ENCODE results near the gene HNRNPA1. TPM values are rescaled to one million over a fixed set of nuclear protein-coding genes. Genes with fewer than 3 reads are reported as not detected.

The HNRNPA1 gene
- total RNA-seq, 1 experiment from 2014 or later: 3,193 TPM

DNA sequence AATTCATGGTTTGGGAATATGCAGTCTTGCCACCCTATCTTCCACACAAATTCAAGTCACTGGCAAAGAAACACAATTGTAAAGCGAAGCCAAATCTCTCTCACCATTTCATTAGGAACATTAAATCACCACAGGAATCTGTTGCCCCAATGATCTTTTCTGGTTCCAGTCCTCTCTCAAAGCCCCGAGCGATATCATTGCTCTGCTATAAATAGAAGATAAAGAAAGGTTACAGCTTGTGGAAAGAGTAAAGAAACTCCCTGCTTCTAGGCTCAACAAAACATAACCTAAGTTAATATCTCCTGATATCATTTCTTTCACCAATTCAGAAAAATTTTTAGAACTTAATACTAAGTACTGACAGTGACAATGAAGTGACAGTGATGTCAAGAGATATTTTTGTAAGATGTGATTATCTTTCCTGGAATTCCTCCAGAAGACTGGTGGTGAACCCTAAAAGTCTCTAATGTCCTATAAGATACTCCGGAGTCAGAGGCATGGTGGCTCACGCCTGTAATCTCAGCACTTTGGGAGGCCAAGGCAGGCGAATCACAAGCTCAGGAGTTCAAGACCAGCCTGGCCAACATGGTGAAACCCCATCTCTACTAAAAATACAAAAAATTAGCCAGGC lies 34.4 kb upstream of the HNRNPA1 start:
- Histone ChIP-seq H3K27me3 (ENCODE audit: insufficient read depth, low read length) (no peaks in the 10 kb centered on the region), H3K18ac (ENCODE audit: insufficient read length, low read depth, low read length) (no peak overlapping the region), H2BK12ac (ENCODE audit: insufficient read length, low read depth, low read length) (no peak overlapping the region), H4K20me1 (ENCODE audit: control insufficient read depth, insufficient read depth, insufficient read length) (no peaks in the 10 kb centered on the region), H3K4ac (ENCODE audit: low read depth, low read length) (no peak overlapping the region), H2BK5ac (ENCODE audit: insufficient read length, low read length) (no peak overlapping the region), H3K4me1 (ENCODE audit: insufficient read depth, low read length) (no peaks in the 10 kb centered on the region), H3K79me1 (ENCODE audit: insufficient read depth, low read depth, low read length, poor library complexity, severe bottlenecking) (no peaks in the 10 kb centered on the region), H3K9me3 (ENCODE audit: control insufficient read depth, low read depth, low read length) (no peaks in the 10 kb centered on the region), H4K91ac (ENCODE audit: insufficient read length, low read depth, low read length) (no peak overlapping the region), H2BK120ac (ENCODE audit: low read depth, low read length, poor library complexity, severe bottlenecking) (no peak overlapping the region), H2AFZ (ENCODE audit: low read length) (no peak overlapping the region), H3K23ac (ENCODE audit: insufficient read length, low read depth, low read length) (no peak overlapping the region), H3K56ac (ENCODE audit: insufficient read length, low read depth, low read length) (no peak overlapping the region), H3K79me2 (ENCODE audit: insufficient read depth, low read length) (no peaks in the 10 kb centered on the region), H3T11ph (ENCODE audit: low read length) (no peak overlapping the region), H2BK15ac (ENCODE audit: low read depth, low read length) (no peak overlapping the region), H3K23me2 (ENCODE audit: insufficient read length, low read depth, low read length, poor library complexity, severe bottlenecking) (no peaks in the 10 kb centered on the region), H2AK5ac (ENCODE audit: insufficient read length, low read length) (no peak overlapping the region), H3K14ac (ENCODE audit: insufficient read depth, low read length) (no peak overlapping the region), H4K8ac (replicated peaks; ENCODE audit: insufficient read length, low read depth, low read length) (no peak overlapping the region), H4K5ac (ENCODE audit: insufficient read length, low read depth, low read length) (no peak overlapping the region), H3K9ac (ENCODE audit: extremely low read depth, insufficient read length, low read length) (no peak overlapping the region), H3K27ac (ENCODE audit: insufficient read length, low read depth, low read length) (no peak overlapping the region), H2BK20ac (ENCODE audit: low read depth, low read length, poor library complexity, severe bottlenecking) (no peak overlapping the region), H3K4me2 (ENCODE audit: insufficient read depth, insufficient read length, low read length) (no peak overlapping the region)
- no CpG with 5 or more reads among the region's 6 CpGs for WGBS (ENCODE audit: extremely low coverage, insufficient read length, low lambda C conversion rate)
- H3K4me3 Mint-ChIP-seq: no peak overlapping the region
- TF ChIP-seq CTCF (conservative IDR thresholded peaks at IDR 0.05): no peak
- peaks cover 50 to 81% (median 72%) of the 10 kb centered on the region in 3 experiments; a peak in 6 of 7 replicates for H3K36me3 Mint-ChIP-seq (ENCODE audit: insufficient read depth in 1 of 3, low read depth in 3 of 3)
- no peak overlapping the region for H3K27ac Mint-ChIP-seq
- H3K9me3 Mint-ChIP-seq: no peaks in the 10 kb centered on the region
- no peaks in the 10 kb centered on the region for H3K4me1 Mint-ChIP-seq
- no peaks in the 10 kb centered on the region for H3K27me3 Mint-ChIP-seq (ENCODE audit: low read depth)
- DNase-seq: no peak

Measured in H9 (cell line).